Stimulated activated naive CD8-positive, alpha-beta T cell treated with anti-CD3 and anti-CD28 coated beads, Interleukin-15, Interleukin-2, amounts not matched to agents 100 ng/mL and 50 ng/mL, for 24 hours (primary cell): ENCODE measurements around the gene ENG.
"Not testable (repeated sequence)": the region's sequence is repeated elsewhere in the genome, so short reads cannot be mapped to it uniquely, and the experiment has no call there.

ENCODE experiments used
- H3K27ac Mint-ChIP-seq: one replicate; pipeline ENCODE4 v1.8.0; 2021; ENCODE audit warnings: mild to moderate bottlenecking, mixed read lengths
- H3K27me3 Mint-ChIP-seq: one replicate; pipeline ENCODE4 v1.8.0; 2021; ENCODE audit warnings: mixed read lengths
- H3K36me3 Mint-ChIP-seq: one replicate; pipeline ENCODE4 v1.8.0; 2021; ENCODE audit warnings: low read depth, mixed read lengths
- H3K4me1 Mint-ChIP-seq: one replicate; pipeline ENCODE4 v1.8.0; 2021; ENCODE audit warnings: low read depth, mixed read lengths
- H3K4me3 Mint-ChIP-seq: one replicate; pipeline ENCODE4 v1.8.0; 2021; ENCODE audit warnings: mild to moderate bottlenecking, mixed read lengths
- H3K9me3 Mint-ChIP-seq: one replicate; pipeline ENCODE4 v1.8.0; 2021; ENCODE audit warnings: mixed read lengths

The ENG gene

DNA sequence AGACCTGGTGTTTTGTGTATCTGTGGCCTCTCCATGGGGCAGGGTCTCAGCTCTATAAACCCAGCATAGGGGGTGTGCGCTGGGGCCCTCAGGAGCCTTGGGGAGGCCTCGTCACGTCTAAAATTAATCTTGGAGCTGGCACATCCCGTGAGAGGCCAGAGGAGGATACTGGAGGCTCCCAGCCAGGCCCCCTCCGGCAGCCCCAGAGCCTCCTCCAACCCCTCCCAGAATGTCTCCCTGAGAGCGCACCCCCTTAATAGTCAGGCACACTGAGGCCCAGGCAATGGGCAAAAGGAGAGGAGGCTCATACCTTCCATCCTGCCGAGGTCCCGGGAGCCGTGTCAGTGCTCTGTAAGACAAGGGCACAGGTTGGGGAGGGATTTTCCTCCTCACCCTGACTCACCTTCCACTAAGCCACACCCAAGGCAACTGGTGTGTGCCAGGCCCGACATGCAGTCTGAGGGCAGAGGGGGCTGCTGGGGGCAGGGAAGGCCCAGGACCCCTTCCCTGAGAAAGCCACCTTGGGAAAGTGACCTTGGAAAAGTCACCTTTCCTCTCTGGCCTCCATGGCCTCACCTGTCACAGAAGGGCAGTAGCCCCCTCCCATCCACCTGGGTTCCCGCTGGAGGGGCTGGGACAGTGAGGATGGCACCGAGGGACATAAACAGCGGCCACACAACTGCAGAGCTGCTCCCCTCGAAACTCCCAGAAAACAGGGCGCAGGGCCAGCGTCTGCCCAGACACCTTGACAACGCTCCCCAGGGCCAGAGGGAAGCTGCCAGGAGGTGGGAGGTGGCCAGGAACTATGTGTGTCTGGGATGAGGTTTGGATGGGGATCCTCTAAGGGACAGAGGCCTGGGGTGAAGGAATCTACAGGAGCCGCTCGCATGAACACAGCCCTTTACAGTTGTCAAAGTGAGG, 20.1 kb upstream of the ENG start:
- Mint-ChIP-seq H3K4me1 (peaks cover 8% of the 10 kb centered on the region), H3K9me3 (no peaks in the 10 kb centered on the region), H3K36me3 (peaks cover 6% of the 10 kb centered on the region), H3K27ac (no peak overlapping the region), H3K27me3 (no peaks in the 10 kb centered on the region), H3K4me3 (no peak overlapping the region)

GRCh38 chr9:127873886-127874285, 19.4 kb upstream of the ENG start:
- Mint-ChIP-seq H3K9me3 (no peaks in the 10 kb centered on the region), H3K36me3 (peaks cover 6% of the 10 kb centered on the region), H3K4me1 (peaks cover 5% of the 10 kb centered on the region), H3K27ac (no peak overlapping the region), H3K4me3 (no peak overlapping the region), H3K27me3 (no peaks in the 10 kb centered on the region)

DNA sequence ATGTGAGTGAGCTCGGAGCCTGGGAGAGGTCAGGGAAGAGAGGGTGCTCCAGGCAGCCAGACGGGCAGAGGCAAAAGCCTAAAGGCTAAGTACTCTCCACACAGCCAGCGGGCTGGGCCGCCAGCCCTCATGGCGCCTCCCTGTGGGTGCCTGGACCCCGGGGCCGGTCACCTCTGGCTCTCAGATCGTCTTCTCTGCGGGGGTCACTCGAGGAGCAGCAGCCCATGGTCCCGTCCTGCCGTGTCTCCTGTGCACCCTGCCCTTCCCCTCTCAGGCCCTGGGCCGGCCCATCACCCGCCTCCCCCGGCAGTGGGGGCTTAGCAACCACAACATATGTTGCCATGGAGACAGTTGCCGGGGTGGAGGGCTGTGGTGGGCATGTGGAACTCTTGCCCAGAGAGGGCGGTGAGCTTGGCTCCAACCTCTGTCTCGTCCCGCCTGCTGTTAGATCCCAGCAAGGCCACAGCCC, 18.8 kb upstream of the ENG start:
- Mint-ChIP-seq H3K9me3 (no peaks in the 10 kb centered on the region), H3K27me3 (no peaks in the 10 kb centered on the region), H3K4me1 (peaks cover 5% of the 10 kb centered on the region), H3K4me3 (no peak overlapping the region), H3K27ac (no peak overlapping the region), H3K36me3 (peaks cover 2% of the 10 kb centered on the region)

DNA sequence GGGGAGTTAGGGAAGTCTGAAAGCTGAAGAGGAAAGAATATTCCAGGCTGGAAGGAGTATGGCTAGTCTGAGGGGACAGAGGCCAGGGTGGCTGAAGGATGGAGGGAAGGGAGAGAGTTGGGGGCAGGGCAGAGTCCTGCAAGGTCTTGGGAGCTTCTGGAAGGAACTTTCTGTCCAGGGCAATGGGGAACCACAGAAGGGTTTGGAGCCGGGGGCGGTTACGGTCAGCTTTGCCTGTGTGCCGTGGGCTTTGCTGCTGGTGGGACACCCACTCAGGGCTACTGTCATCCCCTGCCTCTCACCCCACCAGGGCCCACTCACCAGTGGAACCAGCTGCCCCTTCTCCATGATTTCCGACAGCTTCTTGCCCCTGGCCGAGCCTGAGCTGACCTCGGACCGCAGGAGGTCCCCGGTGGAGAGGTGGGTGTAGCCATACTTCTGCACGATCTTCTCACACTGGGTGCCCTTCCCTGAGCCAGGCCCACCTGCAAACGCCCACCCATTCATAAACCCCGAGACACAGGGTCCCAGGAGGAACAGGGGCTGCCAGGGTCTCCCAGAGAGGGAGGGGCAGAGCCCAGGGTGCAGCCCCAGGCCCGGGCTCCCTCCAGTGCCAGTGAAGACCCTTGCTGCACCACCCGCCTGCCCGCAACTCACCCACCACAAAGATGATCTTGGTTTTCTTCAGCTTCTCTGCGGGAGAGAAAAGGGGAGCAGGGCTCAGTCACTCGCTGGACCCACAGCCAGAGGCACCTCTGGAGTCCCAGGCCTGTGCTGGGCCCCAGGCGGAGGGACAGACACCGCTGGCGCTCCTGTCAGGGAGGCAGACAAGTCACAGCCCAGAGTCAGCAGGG, 18.1 kb upstream of the ENG start:
- Mint-ChIP-seq H3K9me3 (no peaks in the 10 kb centered on the region), H3K36me3 (no peaks in the 10 kb centered on the region), H3K27me3 (no peaks in the 10 kb centered on the region), H3K4me1 (peaks cover 5% of the 10 kb centered on the region), H3K4me3 (no peak overlapping the region), H3K27ac (no peak overlapping the region)

DNA sequence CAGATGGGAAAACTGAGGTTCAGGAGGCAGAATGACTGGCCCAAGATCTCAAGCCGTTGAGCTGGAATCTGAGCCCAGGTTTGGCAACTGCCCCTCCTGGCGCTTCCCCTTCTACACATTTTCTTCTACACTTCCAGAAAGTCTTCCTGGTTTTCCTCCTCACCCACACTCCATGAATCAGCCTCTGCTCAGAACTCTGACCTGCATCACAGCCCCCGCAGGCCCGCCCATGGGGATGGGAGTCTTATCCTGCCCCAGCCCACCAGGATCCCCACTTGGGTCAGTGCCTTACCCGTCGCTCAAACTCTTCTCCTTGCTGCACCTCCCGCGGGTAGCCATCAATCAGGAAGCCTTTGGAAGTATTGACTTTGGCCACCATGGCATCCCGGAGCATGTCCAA, 17.1 kb upstream of the ENG start:
- H3K4me3 Mint-ChIP-seq = no peak overlapping the region
- no peaks in the 10 kb centered on the region for H3K27me3 Mint-ChIP-seq
- H3K36me3 Mint-ChIP-seq = no peaks in the 10 kb centered on the region
- no peaks in the 10 kb centered on the region for H3K9me3 Mint-ChIP-seq
- peak overlapping the region; percentile 31 for H3K27ac Mint-ChIP-seq
- H3K4me1 Mint-ChIP-seq = no peaks in the 10 kb centered on the region

GRCh38 chr9:127870887-127871286, 16.4 kb upstream of the ENG start:
- Mint-ChIP-seq H3K36me3 (no peaks in the 10 kb centered on the region), H3K4me3 (no peak overlapping the region), H3K27me3 (no peaks in the 10 kb centered on the region), H3K4me1 (peaks cover 2% of the 10 kb centered on the region), H3K9me3 (no peaks in the 10 kb centered on the region), H3K27ac (no peak overlapping the region)

DNA sequence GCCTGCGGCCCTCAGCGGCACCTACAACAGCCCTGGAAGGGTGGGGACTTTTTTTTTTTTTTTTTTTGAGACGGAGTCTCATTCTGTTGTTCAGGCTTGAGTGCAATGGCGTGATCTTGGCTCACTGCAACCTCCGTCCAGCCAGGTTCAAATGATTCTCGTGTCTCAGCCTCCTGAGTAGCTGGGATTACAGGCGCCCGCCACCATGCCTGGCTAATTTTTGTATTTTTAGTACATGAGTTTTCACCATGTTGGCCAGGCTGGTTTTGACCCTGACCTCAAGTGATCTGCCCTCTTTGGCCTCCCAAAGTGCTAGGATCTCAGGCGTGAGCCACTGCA, 15.7 kb upstream of the ENG start:
- not testable (repeated sequence) for H3K4me1 Mint-ChIP-seq, H3K27me3 Mint-ChIP-seq, H3K9me3 Mint-ChIP-seq, H3K27ac Mint-ChIP-seq, H3K36me3 Mint-ChIP-seq, H3K4me3 Mint-ChIP-seq

GRCh38 chr9:127869310-127870152, 15.1 kb upstream of the ENG start:
- H3K4me1 Mint-ChIP-seq = peaks cover 14% of the 10 kb centered on the region
- H3K36me3 Mint-ChIP-seq = no peaks in the 10 kb centered on the region
- no peak overlapping the region for H3K4me3 Mint-ChIP-seq
- no peak overlapping the region for H3K27ac Mint-ChIP-seq
- no peaks in the 10 kb centered on the region for H3K9me3 Mint-ChIP-seq
- H3K27me3 Mint-ChIP-seq = no peaks in the 10 kb centered on the region

GRCh38 chr9:127868278-127868902, 13.9 kb upstream of the ENG start:
- Mint-ChIP-seq H3K27me3 (no peaks in the 10 kb centered on the region), H3K36me3 (no peaks in the 10 kb centered on the region), H3K4me1 (peaks cover 14% of the 10 kb centered on the region), H3K4me3 (no peak overlapping the region), H3K27ac (no peak overlapping the region), H3K9me3 (no peaks in the 10 kb centered on the region)

- Mint-ChIP-seq H3K4me1 (peaks cover 21% of the 10 kb centered on the region), H3K27ac (no peak overlapping the region), H3K4me3 (no peak overlapping the region), H3K36me3 (no peaks in the 10 kb centered on the region), H3K9me3 (no peaks in the 10 kb centered on the region), H3K27me3 (no peaks in the 10 kb centered on the region)
Observed at GRCh38 chr9:127867356-127868277, 13.2 kb upstream of the ENG start.

GRCh38 chr9:127866535-127866934, 12.1 kb upstream of the ENG start:
- Mint-ChIP-seq H3K36me3 (no peaks in the 10 kb centered on the region), H3K4me3 (no peak overlapping the region), H3K9me3 (no peaks in the 10 kb centered on the region), H3K4me1 (peaks cover 32% of the 10 kb centered on the region), H3K27me3 (no peaks in the 10 kb centered on the region), H3K27ac (no peak overlapping the region)

- H3K27ac Mint-ChIP-seq = peak overlapping the region; percentile 42
- H3K27me3 Mint-ChIP-seq = no peaks in the 10 kb centered on the region
- H3K4me3 Mint-ChIP-seq = no peak overlapping the region
- peaks cover 39% of the 10 kb centered on the region for H3K4me1 Mint-ChIP-seq
- no peaks in the 10 kb centered on the region for H3K36me3 Mint-ChIP-seq
- H3K9me3 Mint-ChIP-seq = no peaks in the 10 kb centered on the region
Observed at GRCh38 chr9:127865645-127866464, 11.4 kb upstream of the ENG start.

- no peaks in the 10 kb centered on the region for H3K36me3 Mint-ChIP-seq
- H3K27me3 Mint-ChIP-seq = no peaks in the 10 kb centered on the region
- no peak overlapping the region for H3K4me3 Mint-ChIP-seq
- peak overlapping the region; percentile 80 for H3K27ac Mint-ChIP-seq
- no peaks in the 10 kb centered on the region for H3K9me3 Mint-ChIP-seq
- peaks cover 49% of the 10 kb centered on the region for H3K4me1 Mint-ChIP-seq
Observed at GRCh38 chr9:127863191-127863621, 8.7 kb upstream of the ENG start.
